Measurements from ENCODE around the gene PCIF1. TPM values are rescaled to one million over a fixed set of nuclear protein-coding genes. Genes with fewer than 3 reads are reported as not detected.
A peak's percentile ranks its signal among the peaks of the same experiment; 100 is the strongest.

Gene PCIF1
- total RNA-seq, 1 donor from 2014 or later = 45.2 TPM

DNA sequence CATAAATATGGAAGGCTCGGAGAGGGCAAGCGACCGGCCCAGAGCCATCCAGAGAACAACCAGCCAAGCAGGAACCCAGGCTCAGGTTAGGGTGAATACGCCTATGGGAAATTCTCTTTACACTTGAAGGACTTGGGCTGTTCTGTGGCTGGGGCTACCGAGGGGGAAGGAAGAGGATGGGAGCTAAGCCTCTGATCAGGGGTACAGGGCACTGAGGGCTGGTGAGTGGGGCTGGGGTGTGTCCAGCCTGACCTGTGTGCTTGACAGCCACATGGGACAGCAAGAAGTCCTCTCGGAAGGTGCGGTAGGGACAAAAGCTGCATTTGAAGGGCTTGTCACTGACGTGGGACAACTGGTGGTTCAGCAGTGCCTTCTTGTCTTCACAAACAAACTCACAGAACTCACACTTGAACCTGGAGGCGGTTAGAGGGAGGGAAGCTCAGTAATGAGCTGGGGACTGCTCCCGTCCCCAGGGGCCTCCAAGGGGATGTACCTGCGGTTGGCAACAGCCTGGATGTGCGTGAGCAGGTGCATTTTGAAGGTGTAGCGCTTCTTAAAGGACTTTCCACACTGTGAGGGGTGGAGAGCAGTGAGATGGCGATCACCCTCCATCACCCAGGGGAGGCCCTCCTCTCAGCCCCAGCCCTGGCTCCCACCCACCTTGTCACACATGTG is 25.6 kb downstream of the PCIF1 start:
- TF ChIP-seq, protein P1, sequence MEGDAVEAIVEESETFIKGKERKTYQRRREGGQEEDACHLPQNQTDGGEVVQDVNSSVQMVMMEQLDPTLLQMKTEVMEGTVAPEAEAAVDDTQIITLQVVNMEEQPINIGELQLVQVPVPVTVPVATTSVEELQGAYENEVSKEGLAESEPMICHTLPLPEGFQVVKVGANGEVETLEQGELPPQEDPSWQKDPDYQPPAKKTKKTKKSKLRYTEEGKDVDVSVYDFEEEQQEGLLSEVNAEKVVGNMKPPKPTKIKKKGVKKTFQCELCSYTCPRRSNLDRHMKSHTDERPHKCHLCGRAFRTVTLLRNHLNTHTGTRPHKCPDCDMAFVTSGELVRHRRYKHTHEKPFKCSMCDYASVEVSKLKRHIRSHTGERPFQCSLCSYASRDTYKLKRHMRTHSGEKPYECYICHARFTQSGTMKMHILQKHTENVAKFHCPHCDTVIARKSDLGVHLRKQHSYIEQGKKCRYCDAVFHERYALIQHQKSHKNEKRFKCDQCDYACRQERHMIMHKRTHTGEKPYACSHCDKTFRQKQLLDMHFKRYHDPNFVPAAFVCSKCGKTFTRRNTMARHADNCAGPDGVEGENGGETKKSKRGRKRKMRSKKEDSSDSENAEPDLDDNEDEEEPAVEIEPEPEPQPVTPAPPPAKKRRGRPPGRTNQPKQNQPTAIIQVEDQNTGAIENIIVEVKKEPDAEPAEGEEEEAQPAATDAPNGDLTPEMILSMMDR (IDR thresholded peaks at IDR 0.05; ENCODE audit: unreplicated experiment) = no peak
- no peak overlapping the region for H3K27ac Mint-ChIP-seq
- peaks cover 4% of the 10 kb centered on the region for H3K9me3 Mint-ChIP-seq
- H3K27me3 Mint-ChIP-seq (ENCODE audit: low read depth) = no peaks in the 10 kb centered on the region
- H3K36me3 Mint-ChIP-seq = peaks cover 35% of the 10 kb centered on the region
- H3K4me1 Mint-ChIP-seq = no peaks in the 10 kb centered on the region
- no peak overlapping the region for H3K4me3 Mint-ChIP-seq
- DNase-seq (ENCODE audit: low spot score in 2 of 2, unreplicated experiment in 2 of 2) = no peak

DNA sequence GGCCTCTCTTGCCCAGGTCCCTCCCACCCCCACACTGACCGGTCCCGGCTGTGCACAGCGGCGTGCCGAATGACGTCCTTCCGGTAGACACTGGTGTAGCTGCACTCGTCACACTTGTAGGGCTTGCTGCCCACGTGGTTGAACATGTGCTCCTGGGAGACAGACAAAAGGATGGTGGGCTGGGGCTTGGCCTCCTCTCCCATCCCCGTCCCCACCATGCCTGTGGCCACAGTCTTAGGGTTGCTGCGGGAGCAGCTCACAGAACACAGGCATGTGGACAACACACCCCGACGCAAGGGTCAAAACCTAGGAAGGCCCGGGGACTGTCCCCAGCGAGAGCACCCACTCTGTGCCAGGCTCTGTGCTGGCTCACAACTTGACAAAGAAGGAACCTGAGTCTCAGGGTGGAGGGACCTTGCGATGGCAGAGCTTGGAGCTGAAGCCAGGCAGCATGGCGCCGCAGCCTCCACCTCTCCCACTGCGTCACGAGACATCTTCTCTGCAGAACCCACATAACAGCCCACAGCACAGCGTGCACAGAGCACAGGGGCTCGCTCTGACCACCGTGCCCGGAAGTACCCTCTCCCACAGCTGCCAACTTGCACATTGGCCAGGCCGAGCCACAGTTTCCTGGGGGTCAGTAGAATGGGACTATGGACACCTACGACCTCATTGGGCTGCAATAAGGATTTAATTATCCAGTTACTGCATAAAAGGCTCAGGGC is 27.7 kb downstream of the PCIF1 start:
- H3K36me3 Mint-ChIP-seq = peaks cover 32% of the 10 kb centered on the region
- TF ChIP-seq, protein P1 (IDR thresholded peaks at IDR 0.05; ENCODE audit: unreplicated experiment) = no peak
- peaks cover 4% of the 10 kb centered on the region for H3K9me3 Mint-ChIP-seq
- no peak overlapping the region for H3K27ac Mint-ChIP-seq
- H3K4me3 Mint-ChIP-seq = no peak overlapping the region
- no peaks in the 10 kb centered on the region for H3K27me3 Mint-ChIP-seq (ENCODE audit: low read depth)
- H3K4me1 Mint-ChIP-seq = no peaks in the 10 kb centered on the region
- peak in 1 of 2 experiments; percentile 11 for DNase-seq (ENCODE audit: low spot score in 2 of 2, unreplicated experiment in 2 of 2)

DNA sequence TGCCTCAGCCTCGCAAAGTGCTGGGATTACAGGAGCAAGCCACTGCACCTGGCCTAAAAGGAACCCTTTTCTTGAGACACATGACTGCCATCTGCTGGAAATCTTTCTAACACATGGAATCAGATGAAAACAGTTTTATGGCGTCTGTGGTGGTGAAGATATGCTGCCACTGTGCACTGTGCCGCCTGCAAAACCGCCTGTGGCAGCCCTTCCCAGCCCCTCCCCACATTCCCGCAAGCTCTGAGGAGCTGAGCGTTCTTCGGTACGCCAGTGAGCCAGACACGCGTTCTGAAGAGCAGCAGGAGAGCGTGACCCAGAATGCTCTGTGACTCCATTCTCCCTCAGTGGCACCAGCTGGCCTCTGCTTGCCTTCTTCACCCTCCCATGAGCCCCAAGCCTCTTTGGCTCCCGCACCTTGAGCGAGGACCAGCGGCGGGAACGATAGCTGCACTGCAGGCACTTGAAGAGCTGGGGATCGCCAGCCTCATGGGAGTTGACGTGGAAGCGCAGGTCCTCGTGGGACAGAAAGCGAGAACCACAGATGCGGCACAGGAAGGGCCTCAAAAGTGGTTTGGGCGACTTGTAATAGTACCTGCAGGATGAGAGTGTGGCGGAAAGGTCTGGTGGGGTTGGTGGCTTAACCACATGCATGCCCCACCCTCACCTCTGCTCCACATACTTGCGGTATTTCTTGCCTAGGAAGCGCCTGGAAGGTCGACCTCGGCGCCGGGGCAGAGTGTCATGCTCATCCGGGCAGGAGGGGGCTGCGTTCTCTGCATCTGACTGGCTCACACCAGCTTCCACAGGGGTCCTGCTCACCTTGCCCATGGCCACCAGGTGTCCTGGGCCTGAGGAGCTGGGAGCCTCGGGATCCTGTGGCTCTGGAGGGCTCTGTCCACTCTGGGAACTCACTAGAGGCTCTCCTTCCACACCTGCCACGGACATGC is 28.8 kb downstream of the PCIF1 start:
- TF ChIP-seq, protein P1 (IDR thresholded peaks at IDR 0.05; ENCODE audit: unreplicated experiment) = no peak
- peaks cover 32% of the 10 kb centered on the region for H3K36me3 Mint-ChIP-seq
- H3K9me3 Mint-ChIP-seq = peaks cover 4% of the 10 kb centered on the region
- DNase-seq (ENCODE audit: low spot score in 2 of 2, unreplicated experiment in 2 of 2) = no peak
- no peak overlapping the region for H3K4me3 Mint-ChIP-seq
- no peaks in the 10 kb centered on the region for H3K4me1 Mint-ChIP-seq
- no peaks in the 10 kb centered on the region for H3K27me3 Mint-ChIP-seq (ENCODE audit: low read depth)
- no peak overlapping the region for H3K27ac Mint-ChIP-seq

DNA sequence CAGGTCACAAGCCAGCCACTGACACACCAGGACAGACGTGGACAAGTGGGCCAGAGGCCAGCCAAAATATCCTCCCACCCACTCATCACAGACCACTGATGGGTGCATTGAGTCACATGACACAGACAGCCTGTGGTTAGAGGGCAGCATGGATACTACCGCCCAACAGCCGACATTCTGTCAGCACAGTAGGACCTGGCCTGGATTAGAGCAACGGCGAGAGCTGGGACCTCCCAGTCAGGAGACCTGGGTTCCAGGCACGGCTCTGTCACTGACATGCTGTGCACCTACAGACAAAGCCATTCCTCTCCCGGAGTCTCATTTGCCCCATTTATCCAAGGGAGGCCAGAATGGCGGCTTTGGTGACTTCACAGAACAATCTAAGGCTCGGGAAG is 29.5 kb downstream of the PCIF1 start:
- H3K27me3 Mint-ChIP-seq (ENCODE audit: low read depth) = no peaks in the 10 kb centered on the region
- TF ChIP-seq, protein P1 (IDR thresholded peaks at IDR 0.05; ENCODE audit: unreplicated experiment) = no peak
- no peak overlapping the region for H3K27ac Mint-ChIP-seq
- DNase-seq (ENCODE audit: low spot score in 2 of 2, unreplicated experiment in 2 of 2) = no peak
- no peaks in the 10 kb centered on the region for H3K9me3 Mint-ChIP-seq
- H3K36me3 Mint-ChIP-seq = peaks cover 25% of the 10 kb centered on the region
- no peak overlapping the region for H3K4me3 Mint-ChIP-seq
- no peaks in the 10 kb centered on the region for H3K4me1 Mint-ChIP-seq

DNA sequence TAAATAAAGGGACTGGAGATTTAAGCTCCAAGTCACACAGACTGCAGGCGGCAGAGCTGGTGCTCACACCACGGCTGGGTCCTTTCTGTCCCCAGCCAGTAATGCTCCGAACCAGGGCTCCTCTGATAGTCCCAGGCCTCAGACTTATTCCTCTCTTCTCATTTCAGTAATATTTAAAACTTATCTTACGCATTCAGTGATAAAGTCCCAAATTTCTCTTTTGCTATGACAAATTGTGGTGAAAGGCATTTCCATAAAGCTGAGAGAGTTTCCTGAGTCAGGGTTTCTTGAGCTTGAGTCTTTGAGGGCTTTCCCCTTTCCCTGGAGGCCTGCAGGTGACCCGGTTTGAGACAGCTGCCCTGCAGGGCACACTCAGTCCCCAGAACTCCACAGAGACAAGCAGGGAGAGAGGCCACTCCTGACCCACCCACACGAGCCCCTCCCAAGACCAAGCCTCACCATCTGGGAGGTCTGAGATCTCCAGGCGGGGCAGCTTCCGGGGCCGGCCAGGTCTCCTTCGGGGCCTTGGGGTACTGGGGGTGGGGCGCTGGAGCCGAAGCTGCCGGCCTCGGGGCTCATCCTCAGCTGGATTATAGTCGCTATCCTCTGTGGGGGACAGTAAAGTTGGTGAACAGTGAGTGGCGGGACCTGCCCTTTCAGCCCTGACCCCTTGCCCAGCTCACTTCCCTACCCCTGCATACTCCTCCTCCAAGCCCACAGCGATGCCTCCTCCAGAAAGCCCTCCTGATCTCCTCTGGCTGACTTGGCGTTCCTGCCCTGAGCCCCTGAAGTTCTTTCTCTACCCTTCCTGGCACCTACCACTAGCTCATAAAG is 30.9 kb downstream of the PCIF1 start:
- Mint-ChIP-seq H3K36me3 (peaks cover 13% of the 10 kb centered on the region), H3K4me1 (peaks cover 6% of the 10 kb centered on the region), H3K4me3 (no peak overlapping the region), H3K27me3 (ENCODE audit: low read depth) (no peaks in the 10 kb centered on the region), H3K27ac (no peak overlapping the region), H3K9me3 (no peaks in the 10 kb centered on the region)
- DNase-seq (ENCODE audit: low spot score in 2 of 2, unreplicated experiment in 2 of 2) = no peak
- TF ChIP-seq, protein P1 (IDR thresholded peaks at IDR 0.05; ENCODE audit: unreplicated experiment) = no peak

All from mesothelial cell of epicardium (in vitro differentiated cells).